Head of caudate nucleus (tissue), 42 donors: Measurements from ENCODE around the gene MRPL39.

Experiments
- DNase-seq, 42 donors: peaks; one replicate each; pipeline versions ENCODE4 v3.0.0 to v3.0.0-alpha.2; 2020 to 2021; ENCODE audit warnings: mixed read lengths in 7 of 42
- intact Hi-C: fragments of 100-400 bp; cut with DNase I; formaldehyde crosslinking; loops from one replicate; pipeline ENCODE4 v1.15.0; 2022

Gene MRPL39

GRCh38 chr21:25556091-25556490, 51.2 kb downstream of the MRPL39 start:
- intact Hi-C loops: no loop called here
- no peak for DNase-seq

- intact Hi-C loops: no loop called here
- no peak for DNase-seq
Measured at GRCh38 chr21:25555492-25555891, 51.8 kb downstream of the MRPL39 start.

GRCh38 chr21:25552856-25553255, 54.4 kb downstream of the MRPL39 start:
- no peak for DNase-seq
- intact Hi-C loops: no loop called here

GRCh38 chr21:25551569-25551968, 55.7 kb downstream of the MRPL39 start:
- DNase-seq: no peak
- intact Hi-C loops: no loop called here

GRCh38 chr21:25550352-25551120, 56.7 kb downstream of the MRPL39 start:
- DNase-seq: no peak
- intact Hi-C loops: no loop called here

- no peak for DNase-seq
- intact Hi-C loops: no loop called here
Measured at GRCh38 chr21:25541042-25541441, 66.2 kb downstream of the MRPL39 start.

- no peak for DNase-seq
- intact Hi-C loops: no loop called here
Measured at GRCh38 chr21:25539606-25540005, 67.7 kb downstream of the MRPL39 start.

- intact Hi-C loops: no loop called here
- DNase-seq: no peak
Measured at GRCh38 chr21:25537174-25537573, 70.1 kb downstream of the MRPL39 start.

- DNase-seq: no peak
- intact Hi-C loops: no loop called here
Measured at GRCh38 chr21:25536752-25537151, 70.5 kb downstream of the MRPL39 start.

GRCh38 chr21:25535849-25536248, 71.4 kb downstream of the MRPL39 start:
- intact Hi-C loops: no loop called here
- no peak for DNase-seq
